Stimulated activated naive CD8-positive, alpha-beta T cell treated with anti-CD3 and anti-CD28 coated beads, Interleukin-15, Interleukin-2, amounts not matched to agents 100 U/mL and 50 U/mL, for 24 hours (primary cell): ENCODE results near the gene NUFIP1.
"Not testable (repeated sequence)": the region's sequence is repeated elsewhere in the genome, so short reads cannot be mapped to it uniquely, and the experiment has no call there.

ENCODE experiments used
- ATAC-seq: fragments of 150-1000 bp; cut with Tn5 transposase; one replicate; pipeline ENCODE4 v1.10.0; 2021
- DNase-seq: peaks from one replicate; pipeline ENCODE4 v3.0.0; 2021

The NUFIP1 gene

DNA sequence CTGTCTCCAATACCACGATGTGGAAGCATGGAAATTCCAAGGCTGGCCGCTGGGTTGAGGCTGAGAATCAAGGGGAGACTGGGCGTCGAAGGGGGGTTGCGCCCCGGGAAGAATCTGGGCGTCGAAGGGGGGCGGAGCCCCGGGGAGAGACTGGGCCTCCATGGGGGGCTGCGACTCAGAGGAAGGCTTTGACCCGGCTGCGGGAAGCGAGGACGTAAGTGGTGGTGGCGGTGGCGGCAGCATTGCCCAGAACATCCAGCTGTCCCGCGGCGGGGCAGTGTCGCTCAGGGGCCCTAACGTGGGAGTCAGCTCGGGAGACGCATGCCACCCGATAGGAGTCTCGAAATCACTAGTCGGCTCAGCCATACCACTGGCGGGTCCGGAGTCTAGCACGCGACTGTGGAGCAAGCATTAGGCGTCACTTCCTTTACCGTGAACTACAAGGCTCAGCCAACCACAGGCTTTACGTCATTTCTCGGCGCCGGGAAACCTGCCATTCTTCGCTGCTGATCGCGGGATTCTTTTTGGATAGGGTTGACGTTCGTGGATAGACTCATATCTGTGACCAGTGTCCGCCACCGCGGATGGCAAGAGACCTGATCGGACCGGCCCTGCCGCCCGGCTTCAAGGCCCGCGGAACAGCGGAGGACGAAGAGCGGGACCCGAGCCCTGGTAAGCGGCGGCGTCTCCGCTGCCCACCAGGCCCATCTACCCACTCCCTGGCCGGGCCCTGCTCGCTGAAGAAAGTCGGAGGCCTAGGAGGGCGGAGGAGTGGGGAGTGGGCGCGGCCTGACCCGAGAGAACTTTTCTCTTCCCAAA lies at the start of gene NUFIP1, which contains the start of gene GPALPP1:
NUFIP1 (minus strand) TSS at position 401 of the 819 bp plus-strand sequence; CDS start at position 366, 35 bp downstream.
GPALPP1 (plus strand) TSS at position 468 of the 819 bp plus-strand sequence; CDS start at position 585, 117 bp downstream.
- ATAC-seq: peak; percentile 100
- peak; percentile 96 for DNase-seq

DNA sequence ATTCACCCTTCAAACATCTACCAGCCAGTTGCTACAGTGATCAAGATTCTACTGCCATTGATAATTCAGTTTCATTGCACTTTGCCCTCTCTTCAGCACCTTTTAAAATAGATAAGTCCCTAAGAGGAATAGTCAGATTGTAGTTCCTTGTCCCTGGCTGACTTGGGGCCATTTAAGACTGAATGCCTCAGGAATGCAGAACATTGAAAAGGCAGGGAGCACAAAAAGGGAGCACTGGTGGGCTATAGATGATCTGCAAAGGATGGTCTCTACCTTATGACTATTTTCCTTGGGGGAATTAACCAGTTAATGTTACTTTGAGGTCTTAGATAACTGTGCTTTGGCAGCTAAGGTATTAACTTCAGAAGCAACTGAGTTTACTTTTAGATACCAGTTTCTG lies 46.9 kb upstream of the NUFIP1 start:
- DNase-seq (no peak), ATAC-seq (no peak)

DNA sequence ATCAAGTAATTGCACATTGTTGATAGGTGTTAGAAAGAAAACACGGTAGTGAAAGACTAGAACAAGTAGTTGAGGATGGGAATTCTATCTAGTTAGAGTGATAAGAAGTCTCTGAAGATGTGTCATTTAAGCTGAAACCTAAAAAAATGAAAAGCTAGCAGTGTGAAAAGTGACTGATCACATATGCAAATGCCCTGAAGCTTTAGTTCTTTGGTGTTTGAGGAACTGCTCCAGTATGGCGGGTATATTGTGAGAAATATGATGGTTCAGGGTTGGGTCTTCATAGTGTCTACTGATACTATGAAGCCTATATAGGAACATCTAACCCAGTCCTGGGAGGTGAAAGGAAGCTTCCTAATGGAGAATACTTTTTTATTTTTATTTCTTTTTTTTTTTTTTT lies 45.1 kb upstream of the NUFIP1 start:
- ATAC-seq (no peak), DNase-seq (no peak)

DNA sequence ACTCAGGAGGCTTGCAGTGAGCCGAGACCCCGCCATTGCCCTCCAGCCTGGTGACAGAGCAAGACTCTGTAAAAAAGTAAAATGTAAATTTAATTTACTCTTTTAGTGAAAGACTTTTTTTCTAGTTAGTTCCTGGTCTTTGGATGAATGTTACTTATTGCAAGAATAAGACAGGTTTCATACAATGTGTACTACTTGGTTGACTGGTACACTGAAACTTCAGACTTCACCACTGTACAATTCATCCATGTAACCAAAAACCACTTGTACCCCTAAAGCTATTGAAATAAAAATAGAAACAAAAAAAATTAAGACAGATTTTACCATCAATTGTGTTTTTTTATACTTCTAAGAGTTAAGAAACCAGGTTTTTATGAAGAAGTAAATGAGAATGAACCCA lies 35.6 kb upstream of the NUFIP1 start:
- ATAC-seq (no peak), DNase-seq (no peak)

DNA sequence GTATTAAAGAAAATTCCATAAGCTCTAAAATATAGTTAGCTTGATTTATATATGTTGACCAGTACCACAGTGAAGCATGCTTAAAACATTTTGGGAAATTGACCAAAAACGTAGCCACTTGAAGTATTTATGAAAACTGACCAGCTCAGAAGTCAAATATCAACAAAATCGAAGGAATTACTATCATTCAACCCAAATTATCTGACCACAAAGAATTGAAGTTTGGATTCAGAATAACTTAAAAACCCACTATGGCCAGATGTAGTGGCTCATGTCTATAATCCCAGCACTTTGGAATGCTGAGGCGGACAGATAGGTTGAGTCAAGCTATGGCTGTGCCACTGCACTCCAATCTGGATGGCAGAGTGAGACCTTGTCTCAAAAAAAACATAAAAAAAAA lies 32.0 kb upstream of the NUFIP1 start:
- DNase-seq: no peak
- ATAC-seq: no peak

DNA sequence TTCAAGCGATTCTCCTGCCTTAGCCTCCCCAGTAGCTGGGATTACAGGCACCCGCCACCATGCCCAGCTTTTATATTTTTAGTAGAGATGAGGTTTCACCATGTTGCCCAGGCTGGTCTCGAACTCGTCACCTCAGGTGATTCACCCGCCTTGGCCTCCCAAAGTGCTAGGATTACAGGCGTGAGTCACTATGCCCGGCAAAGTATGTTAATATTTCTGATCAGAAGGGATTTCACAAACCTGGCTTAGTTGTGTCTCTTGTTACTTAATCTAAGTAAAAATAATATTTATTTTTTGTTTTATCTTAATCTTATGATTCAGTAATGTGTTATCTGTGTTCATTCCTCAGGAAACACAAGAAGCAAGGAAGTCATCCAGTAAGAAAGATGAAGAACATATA lies 30.7 kb upstream of the NUFIP1 start:
- DNase-seq, ATAC-seq: not testable (repeated sequence)

DNA sequence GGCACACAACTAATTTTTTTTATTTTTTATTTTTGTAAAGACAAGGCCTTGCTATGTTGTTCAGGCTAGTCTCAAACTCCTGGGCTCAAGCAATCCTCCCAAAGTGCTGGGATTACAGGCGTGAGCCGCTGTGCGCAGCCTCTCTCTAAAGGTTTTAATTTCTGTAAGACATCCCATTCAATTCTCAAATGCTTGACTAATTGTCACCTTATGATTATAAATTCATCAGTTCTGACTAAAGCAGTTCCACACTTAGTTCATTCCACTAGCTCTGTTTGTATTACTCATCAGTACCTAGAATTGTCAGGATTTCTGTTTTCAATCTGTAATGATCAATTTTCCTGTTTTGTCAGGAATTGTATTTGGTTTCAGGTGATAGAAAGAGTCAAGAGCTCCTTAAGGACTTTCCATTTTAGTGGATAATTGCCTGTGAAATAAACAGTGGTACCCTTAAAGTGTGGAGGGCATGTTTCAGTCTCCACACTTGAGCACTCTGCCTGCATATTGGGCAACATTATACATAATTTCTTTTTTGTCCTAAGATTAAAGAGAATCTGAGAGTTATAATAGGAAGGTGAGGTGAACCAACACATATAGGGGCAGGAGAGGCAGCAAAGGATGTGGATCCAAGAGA lies 27.6 kb upstream of the NUFIP1 start:
- ATAC-seq: no peak
- no peak for DNase-seq

DNA sequence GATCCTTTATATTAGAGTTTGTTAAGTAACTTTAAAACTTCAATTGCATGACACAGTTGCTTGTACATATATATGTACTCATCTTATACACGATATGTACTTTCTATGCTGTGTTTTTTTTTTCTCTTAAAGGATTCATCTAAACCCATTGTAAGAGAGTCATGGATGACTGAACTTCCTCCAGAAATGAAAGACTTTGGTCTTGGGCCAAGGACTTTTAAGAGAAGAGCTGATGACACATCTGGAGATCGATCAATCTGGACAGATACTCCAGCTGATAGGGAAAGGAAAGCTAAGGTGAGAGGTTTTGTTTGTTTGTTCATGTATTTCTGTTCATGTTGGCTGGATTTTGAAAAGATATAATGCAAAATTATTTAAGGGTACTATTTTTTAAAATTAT lies 26.0 kb upstream of the NUFIP1 start:
- DNase-seq (no peak), ATAC-seq (no peak)

DNA sequence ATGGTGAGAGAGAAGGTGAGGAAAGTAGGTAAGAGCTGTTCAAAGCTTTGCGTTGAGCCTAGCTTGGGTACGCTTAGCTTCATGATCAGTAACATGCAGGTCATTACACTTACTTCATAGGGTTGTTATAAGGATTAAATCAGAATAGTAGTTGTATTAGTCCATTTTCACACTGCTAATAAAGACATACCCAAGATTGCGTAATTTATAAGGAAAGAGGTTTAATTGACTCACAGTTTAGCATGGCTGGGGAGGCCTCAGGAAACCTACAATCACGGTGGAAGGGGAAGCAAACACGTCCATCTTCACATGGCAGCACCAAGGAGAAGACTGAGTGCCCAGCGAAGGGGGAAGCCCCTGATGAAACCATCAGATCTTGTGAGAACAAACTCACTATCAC lies 21.9 kb upstream of the NUFIP1 start:
- DNase-seq (no peak), ATAC-seq (no peak)

DNA sequence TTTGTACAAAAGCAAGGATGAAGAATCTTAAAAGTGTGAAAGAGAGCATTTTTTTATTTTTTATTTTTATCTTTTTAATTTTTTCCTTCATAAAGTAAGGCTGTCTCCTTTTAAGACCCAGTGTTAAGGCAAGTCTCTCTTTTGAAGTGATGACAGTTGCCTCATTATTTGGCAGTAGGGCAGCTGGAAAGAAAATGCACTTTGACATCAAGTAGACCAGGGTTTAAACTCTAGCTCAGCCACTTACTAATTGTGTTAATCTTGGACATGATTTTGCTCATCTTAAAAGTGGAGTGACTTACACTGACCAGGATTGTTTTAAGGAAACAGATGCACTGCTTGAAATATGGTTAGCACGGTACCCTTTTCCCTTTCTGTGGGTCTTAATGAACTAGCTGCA lies 18.6 kb upstream of the NUFIP1 start:
- DNase-seq: no peak
- ATAC-seq: no peak

DNA sequence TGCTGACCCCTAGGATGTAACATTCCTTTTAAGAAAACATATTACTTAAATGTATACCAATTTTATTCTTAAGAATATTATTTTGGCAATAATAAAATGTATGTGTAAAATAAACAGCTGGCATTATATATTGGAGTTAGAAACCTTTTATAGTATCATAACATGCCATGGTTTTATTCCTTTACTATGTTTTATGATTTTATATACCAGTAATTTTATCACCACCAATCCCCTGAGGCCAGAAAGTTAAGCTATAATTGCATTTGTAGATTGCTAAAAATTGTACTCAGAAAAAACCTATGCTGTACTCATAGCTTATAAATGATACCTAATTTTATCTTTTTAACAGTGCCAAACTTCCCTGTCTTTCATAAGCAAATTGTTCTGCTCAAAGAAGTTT lies 18.0 kb upstream of the NUFIP1 start:
- DNase-seq: no peak
- ATAC-seq: no peak

DNA sequence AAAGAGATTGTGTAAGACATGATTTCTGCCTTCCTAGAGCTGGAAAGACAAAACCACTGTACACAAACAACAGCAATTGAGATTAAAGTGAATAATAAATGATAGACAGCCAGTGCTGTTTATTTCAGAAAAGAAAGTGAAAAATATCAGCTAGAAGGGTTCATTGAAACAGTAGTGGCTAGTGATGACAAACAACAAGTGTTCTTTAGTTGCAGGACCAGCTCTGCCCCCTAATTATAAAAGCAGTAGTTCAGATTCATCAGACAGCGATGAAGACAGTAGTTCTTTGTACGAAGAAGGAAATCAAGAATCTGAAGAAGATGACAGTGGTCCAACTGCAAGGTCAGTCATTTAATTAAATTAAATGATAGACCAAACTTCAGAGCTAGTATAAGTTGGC lies 14.8 kb upstream of the NUFIP1 start:
- ATAC-seq: no peak
- DNase-seq: no peak

DNA sequence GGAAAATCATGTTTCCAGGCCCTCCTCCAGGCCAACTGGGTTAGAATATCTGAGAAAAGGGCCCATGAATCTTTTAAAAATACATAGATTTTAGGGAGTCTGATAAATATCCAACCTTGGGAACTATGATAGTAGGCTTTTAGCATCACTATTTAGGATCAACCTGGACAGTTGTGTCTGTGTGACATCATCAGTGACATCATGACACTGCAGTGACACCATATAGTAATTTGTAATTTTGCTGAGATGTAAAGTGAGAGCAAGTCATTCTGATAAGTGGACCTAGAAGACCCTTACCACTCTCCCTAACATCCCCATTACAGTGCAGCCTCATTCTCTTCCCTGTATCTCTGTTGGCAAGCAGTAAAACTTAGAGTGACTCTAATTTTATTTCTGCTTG lies 14.1 kb upstream of the NUFIP1 start:
- no peak for ATAC-seq

DNA sequence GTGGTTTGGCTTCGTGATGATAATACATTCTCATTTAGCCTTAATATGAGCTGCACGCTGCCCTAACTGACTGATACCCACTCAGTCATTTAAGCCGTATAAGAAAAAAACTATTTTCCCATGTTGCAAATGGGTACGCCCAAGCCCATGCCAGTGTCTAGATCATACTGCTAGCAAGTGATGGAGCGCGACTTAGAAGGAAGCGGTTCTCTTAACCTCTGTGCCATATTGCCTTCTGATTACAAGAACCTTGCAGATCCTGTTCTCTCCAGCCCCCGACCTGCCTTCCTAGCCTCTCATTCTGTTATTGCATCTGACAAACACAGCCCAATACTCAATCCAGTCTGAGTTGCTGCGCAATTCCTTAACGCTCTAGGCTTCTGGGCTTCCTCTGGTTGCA lies 670 bp upstream of the NUFIP1 start:
- ATAC-seq (no peak), DNase-seq (peak; percentile 13)

More for the DNA sequence above, 14.1 kb upstream of the NUFIP1 start:
- DNase-seq: no peak

DNA sequence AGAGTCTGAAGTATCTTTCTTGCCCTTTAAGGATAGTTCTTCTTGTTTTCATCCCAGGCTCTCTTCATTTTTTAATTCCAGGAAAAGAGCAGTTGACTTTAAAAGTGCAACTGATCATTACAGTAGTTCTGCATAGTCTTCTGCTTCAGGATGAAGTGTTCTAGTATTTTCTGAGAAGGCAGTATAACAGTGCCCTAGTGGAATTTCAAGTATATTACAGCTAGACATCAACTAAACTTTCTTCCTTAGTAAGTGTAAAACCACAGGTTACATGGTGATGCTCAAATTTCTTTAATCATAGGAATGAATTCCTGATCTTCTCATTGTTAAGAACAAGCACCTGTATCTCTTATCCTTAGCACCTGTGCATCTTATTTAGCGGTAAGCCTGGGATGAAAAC lies 10.9 kb downstream of the NUFIP1 start:
- ATAC-seq (no peak), DNase-seq (no peak)

DNA sequence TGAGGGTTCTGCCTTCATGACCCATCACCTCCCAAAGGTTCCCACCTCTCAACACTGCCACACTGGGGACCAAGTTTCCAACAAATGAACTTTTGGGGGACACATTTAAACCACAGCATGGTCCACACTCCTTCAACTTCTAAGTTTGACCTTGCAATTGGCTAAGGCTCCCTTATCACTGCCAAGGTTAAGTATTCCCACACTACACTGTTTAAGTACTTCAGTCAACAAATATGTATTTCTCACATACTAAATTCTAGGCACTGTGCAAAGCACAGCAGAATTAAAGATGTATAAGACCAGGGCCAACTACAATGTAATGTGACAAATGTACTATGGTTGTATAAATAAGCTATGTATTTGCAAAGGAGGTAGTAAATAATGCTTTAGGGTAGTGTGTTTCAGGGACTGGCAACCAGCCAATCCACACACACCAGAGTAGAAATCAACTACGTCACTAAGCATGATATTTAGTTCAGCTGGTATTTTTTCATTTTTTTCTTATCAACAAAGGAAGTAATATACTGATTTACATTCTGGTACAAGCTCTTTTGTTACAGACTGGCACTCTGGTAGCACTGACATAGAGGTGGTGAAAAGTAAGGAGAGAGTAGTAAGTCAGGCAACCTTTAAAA lies 12.2 kb downstream of the NUFIP1 start:
- DNase-seq (no peak), ATAC-seq (no peak)

DNA sequence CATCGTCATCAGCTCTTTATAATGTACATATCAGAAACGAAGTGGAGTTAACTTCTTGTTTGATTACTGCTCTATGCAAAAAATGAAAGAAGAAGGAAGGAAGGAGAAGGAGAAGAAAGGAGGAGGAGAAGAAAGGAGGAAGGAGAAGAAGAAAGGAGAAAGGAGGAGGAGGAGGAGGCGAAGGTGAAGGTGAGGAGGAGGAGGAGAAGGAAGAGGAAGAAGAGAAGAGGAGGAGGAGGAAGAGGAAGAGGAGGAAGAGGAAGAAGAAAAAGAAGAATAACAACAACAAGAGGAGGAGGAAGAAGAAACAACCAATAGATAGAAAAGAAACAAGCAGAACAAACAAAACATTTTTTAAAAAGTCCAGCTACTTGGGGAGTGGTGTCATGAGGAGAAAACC lies 13.1 kb downstream of the NUFIP1 start:
- ATAC-seq (no peak), DNase-seq (no peak)

DNA sequence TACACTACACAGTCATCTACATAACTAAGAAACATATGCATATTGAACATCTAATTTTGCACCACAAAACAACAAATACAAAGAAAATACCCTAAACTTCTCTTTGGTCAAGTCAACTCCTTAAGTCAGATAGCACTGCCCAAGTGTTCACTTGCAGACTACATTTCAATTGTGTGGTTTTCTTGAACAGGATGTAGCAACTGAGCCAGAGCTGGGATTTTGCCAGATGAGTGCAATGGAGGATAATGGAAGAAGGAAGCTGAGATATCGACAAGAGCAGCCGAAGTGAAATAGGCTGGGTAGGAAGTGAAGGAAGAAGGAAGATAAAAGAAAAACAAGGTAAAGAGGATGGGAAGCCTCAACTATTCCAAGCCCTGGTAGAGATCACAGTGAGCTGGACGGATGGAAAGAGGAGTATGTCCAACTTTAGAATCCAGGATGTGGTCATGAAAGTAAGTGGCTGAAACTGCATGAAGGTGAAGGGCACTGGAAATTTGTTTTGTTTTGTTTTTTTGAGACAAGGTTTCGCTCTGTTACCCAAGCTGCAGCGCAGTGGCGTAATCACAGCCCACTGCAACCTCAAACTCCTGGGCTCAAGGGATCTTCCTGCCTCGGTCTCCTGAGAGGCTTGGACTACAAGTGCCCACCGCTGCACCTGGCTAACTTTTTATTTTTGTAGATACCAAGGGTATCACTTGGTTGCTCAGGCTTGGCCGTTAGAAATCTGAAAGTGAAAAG lies 15.0 kb downstream of the NUFIP1 start:
- DNase-seq: no peak
- no peak for ATAC-seq

DNA sequence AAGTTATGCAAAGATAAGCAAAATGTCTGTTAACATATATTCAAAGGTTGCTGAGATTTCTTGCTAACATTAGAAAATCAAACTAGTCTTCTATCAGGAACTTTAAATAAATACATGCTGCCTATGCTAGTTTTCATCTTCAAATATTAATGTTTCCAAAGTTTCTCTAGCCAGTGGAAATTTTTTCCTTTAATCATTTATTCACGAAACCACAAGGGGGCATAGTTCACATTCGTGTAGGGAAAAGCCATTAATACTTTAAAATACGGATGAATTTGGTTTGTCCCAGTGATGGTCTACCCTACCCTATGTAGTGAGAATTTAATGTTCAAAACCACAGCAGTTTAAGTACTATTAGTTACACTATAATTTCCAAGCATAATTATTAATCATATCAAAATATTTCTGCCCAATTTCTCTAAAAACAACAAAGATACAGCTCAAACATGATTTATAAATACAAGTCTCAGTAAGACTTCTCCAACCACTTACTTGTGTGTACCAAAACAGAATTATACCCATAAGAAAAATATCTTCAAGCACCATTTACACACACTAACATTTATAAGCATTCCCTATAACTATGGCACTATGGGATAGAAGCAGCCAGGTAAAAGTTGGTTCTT lies 16.2 kb downstream of the NUFIP1 start:
- no peak for ATAC-seq
- DNase-seq: no peak

DNA sequence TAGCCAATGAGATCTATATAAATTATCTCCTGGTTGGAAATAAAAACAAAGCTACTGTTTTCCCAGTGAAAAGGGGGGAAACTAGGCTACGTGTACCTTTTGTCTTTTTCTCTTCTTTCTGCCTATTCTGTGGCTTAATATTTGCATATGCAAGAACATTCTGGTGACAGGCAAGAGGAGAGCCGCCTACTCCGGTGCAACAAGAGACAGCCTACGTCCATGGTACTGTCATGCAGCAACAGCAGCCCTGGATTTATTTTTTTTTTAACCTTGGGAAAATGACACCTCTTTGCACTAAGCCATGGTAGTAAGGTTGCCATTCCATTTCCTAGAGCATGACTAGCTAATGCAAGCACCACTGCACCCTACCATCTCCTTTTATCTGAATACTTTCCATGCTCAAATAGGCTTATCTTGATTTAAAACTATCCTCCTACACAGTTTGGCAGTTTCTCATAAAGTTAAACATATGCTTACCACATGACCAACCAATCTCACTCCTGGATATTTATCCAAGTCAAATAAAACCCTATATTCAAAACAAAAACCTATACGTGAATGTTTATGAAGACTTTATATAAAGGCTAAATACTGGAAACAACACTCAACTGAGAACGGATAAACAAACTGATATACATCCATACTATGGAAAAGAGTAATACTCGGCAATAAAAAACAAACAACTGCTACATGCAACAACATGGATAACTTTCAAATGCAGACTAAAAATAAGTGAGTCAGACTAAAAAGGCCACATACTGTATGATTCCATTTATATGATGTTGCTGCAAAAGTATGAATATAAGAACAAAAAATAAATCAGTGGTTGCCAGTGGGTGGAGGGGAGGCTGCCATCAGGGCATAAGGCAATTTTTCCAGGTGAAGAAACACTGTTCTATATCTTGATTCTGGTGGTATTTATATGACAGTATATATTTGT lies 17.3 kb downstream of the NUFIP1 start:
- ATAC-seq (no peak), DNase-seq (no peak)
